Measurements from ENCODE around the gene SLC25A25.

Gene SLC25A25

GRCh38 chr9:128094166-128094949, 26.3 kb downstream of the SLC25A25 start:
- peak; percentile 74 for DNase-seq (ENCODE audit: extremely low spot score, insufficient read length, low read depth)
- FAIRE-seq: peak; percentile 48

GRCh38 chr9:128094950-128095544, 27.0 kb downstream of the SLC25A25 start:
- no peak for FAIRE-seq
- DNase-seq (ENCODE audit: extremely low spot score, insufficient read length, low read depth): no peak

- FAIRE-seq (no peak), DNase-seq (ENCODE audit: extremely low spot score, insufficient read length, low read depth) (no peak)
These were observed 28.8 kb downstream of the SLC25A25 start for GRCh38 chr9:128096616-128097536.

- no peak for FAIRE-seq
- DNase-seq (ENCODE audit: extremely low spot score, insufficient read length, low read depth): no peak
These were observed 29.7 kb downstream of the SLC25A25 start for GRCh38 chr9:128097543-128098296.

GRCh38 chr9:128098297-128099230, 30.5 kb downstream of the SLC25A25 start:
- FAIRE-seq (no peak), DNase-seq (ENCODE audit: extremely low spot score, insufficient read length, low read depth) (no peak)

- DNase-seq (ENCODE audit: extremely low spot score, insufficient read length, low read depth) (no peak), FAIRE-seq (no peak)
These were observed 31.3 kb downstream of the SLC25A25 start for GRCh38 chr9:128099231-128099931.

DNA sequence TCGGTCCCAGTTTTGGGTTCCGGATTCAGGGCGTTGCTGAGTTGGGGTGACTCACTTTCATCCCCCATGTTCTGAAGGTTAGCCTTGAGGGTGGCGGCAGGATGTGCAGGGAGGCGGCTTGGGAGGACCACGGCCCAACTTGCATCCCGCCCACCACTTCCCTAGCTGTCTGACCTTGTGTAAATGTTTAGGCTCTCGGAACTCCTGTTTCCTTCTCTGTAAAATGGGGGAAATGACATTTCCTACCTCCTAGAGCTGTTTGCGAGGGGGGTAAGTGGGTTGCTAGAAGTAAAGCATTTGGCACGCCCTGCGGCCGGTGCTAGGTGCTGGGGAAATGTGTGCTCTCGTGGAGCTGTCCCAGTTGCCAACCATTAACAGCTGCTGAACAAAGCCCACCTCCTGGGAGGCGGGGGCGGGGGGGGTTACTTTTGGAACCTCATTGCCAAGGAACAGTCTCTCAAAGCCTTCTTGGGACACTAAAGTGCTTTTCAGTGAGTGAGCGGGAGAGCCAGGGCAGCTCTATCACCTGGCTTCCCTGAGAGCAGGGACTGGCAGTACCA, 32.0 kb downstream of the SLC25A25 start:
- no peak for DNase-seq (ENCODE audit: extremely low spot score, insufficient read length, low read depth)
- FAIRE-seq: no peak

DNA sequence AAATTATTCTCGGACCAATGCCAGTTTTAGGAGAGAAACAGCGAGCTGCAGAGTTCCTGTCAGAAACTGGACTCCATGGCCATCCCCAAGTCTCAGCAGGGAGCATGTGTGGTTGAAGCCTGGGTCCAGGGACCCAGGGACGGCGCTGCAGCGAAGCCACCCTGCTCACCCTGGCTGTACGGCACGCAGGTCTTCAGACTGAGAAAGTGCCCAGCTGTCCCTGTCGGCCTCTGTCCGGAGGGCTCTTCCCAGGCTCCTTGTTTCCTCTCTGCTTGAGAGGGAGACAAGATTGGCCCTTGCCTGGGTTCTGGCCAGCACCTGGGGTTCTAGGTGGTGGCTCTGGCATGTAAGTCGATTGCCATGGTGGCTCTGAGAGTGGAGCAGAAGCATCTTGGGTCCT, 32.5 kb downstream of the SLC25A25 start:
- DNase-seq (ENCODE audit: extremely low spot score, insufficient read length, low read depth) (no peak), FAIRE-seq (no peak)

DNA sequence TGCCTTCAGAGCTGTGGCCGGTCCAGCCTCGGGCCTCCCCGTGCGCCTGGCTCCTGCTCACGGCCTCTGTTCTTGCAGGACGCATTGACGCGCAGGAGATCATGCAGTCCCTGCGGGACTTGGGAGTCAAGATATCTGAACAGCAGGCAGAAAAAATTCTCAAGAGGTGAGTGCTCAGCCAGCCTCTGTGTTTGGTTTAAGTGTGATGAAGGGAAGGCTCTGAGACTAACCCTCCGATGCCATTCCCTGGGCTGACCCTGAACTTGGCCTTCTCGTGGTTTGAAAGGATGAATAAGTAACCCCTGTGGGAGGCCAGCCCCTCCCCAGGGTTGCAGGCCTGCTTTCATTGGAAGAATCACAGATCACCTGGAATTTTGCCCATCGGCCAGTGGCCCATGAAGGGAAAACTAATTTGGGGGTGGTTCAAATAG, 33.2 kb downstream of the SLC25A25 start:
- FAIRE-seq (no peak), DNase-seq (ENCODE audit: extremely low spot score, insufficient read length, low read depth) (no peak)

DNA sequence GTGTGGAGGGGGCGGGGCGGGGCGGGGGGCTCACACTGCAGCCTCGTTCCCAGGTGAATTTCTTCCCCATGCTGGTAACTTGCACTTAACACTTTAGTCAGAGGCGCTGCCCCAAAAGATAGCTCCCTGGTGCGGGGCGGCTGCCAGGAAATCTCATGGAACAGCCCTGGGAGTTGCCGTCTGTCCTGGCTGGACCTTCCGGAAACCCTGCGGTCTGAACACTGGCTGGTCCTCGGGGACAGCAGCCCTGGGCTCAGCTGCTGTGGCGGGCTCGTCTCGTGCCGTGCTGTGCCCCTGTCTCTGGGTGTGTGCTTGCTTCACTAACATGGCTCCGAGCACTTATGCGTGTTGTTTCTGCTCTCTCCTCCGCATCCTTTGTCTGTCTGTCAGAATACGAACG, 33.7 kb downstream of the SLC25A25 start:
- FAIRE-seq (no peak), DNase-seq (ENCODE audit: extremely low spot score, insufficient read length, low read depth) (no peak)

- DNase-seq (ENCODE audit: extremely low spot score, insufficient read length, low read depth) (no peak), FAIRE-seq (no peak)
These were observed 34.2 kb downstream of the SLC25A25 start for GRCh38 chr9:128102196-128102595.

GRCh38 chr9:128102861-128103588, 35.0 kb downstream of the SLC25A25 start:
- no peak for FAIRE-seq
- no peak for DNase-seq (ENCODE audit: extremely low spot score, insufficient read length, low read depth)

DNA sequence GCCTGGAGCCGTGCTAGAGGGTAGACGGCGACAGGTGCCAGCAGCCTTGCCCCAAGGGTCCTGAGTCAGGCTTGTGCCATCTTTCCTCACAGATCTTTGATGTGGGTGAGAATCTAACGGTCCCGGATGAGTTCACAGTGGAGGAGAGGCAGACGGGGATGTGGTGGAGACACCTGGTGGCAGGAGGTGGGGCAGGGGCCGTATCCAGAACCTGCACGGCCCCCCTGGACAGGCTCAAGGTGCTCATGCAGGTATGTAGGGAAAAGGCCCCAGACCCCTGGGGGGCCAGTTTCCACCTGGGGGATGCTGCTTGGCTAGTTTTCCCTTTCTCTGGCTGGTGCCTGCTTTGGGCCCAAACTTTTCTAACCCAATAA, 35.5 kb downstream of the SLC25A25 start:
- no peak for DNase-seq (ENCODE audit: extremely low spot score, insufficient read length, low read depth)
- FAIRE-seq: no peak

- no peak for DNase-seq (ENCODE audit: extremely low spot score, insufficient read length, low read depth)
- no peak for FAIRE-seq
These were observed 36.2 kb downstream of the SLC25A25 start for GRCh38 chr9:128104171-128104618.

- DNase-seq (ENCODE audit: extremely low spot score, insufficient read length, low read depth) (no peak), FAIRE-seq (no peak)
These were observed 37.6 kb downstream of the SLC25A25 start for GRCh38 chr9:128105538-128106175.

DNA sequence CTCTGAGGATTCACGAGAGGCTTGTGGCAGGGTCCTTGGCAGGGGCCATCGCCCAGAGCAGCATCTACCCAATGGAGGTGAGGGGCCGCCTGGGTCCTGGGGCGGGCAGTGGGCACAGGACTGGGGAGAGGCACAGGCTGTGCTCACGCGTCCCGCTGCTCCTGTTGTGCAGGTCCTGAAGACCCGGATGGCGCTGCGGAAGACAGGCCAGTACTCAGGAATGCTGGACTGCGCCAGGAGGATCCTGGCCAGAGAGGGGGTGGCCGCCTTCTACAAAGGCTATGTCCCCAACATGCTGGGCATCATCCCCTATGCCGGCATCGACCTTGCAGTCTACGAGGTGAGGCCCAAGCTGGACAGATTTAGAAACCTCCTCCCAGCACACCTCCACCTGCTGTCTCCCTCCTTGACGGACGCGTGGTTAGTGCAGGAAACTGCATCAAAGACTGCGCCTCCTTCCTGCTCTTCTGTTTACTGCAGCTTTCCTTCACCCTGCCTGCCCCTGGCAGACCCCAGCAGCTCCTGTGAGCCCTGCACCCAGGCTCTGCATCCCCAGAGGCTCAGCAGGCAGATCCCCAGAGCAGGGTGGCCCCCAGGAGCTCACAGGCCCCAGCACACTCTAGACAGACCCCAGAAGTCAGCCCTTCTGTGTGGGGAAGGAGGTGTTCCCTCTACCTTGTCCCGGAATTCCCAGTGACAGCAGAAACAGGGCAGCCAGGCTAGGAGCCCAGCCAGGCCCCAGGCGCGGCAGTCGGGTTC, 38.3 kb downstream of the SLC25A25 start:
- FAIRE-seq: no peak
- DNase-seq (ENCODE audit: extremely low spot score, insufficient read length, low read depth): no peak
